Fibroblast of lung (primary cell): Measurements from ENCODE around the gene ZP1. TPM values are rescaled to one million over a fixed set of nuclear protein-coding genes. Genes with fewer than 3 reads are reported as not detected.

Source experiments
- DNase-seq, 2 donors: peaks; one replicate each; pipeline versions ENCODE4 v3.0.0 to v3.0.0-alpha.2; 2010; ENCODE audit warnings: low read depth in 2 of 2
- H2AFZ ChIP-seq: 2 replicates; pipeline ENCODE4 v1.5.1; 2012; ENCODE audit warnings: low read length, control low read depth, inconsistent platforms
- H3K27ac ChIP-seq: 2 replicates; pipeline ENCODE4 v1.5.1; 2011; ENCODE audit warnings: low read length, control low read depth; ENCODE audit not compliant: insufficient read depth
- H3K27me3 ChIP-seq: 2 replicates; pipeline ENCODE4 v1.5.1; 2011; ENCODE audit warnings: mild to moderate bottlenecking, low read length; ENCODE audit not compliant: control insufficient read depth, insufficient read depth
- H3K36me3 ChIP-seq: 2 replicates; pipeline ENCODE4 v1.5.1; 2011; ENCODE audit warnings: low read length; ENCODE audit not compliant: control insufficient read depth, insufficient read depth
- H3K4me1 ChIP-seq: 2 replicates; pipeline ENCODE4 v1.5.1; 2011; ENCODE audit warnings: low read length; ENCODE audit not compliant: control insufficient read depth, insufficient read depth; ENCODE audit errors: extremely low read depth
- H3K4me2 ChIP-seq: 2 replicates; pipeline ENCODE4 v1.5.1; 2011; ENCODE audit warnings: low read length, control low read depth; ENCODE audit not compliant: insufficient read depth; ENCODE audit errors: extremely low read depth
- H3K4me3 ChIP-seq, 4 experiments: fragments of 200-600 bp in 1 of 4; sonication (generic) in 1 of 4; replicated peaks in 1 of 4; 2 replicates each; pipeline ENCODE4 v1.5.1; 2011 to 2016; ENCODE audit warnings: low read length in 4 of 4, low read depth in 3 of 4, mild to moderate bottlenecking in 3 of 4, control low read depth in 2 of 4, inconsistent platforms in 1 of 4, mixed read lengths in 1 of 4; ENCODE audit not compliant: insufficient read depth in 1 of 4; ENCODE audit errors: control extremely low read depth in 1 of 4
- H3K79me2 ChIP-seq: 2 replicates; pipeline ENCODE4 v1.5.1; 2012; ENCODE audit warnings: mild to moderate bottlenecking, low read length, inconsistent platforms; ENCODE audit not compliant: control insufficient read depth, insufficient read depth
- H3K9ac ChIP-seq: 2 replicates; pipeline ENCODE4 v1.5.1; 2011; ENCODE audit warnings: mild to moderate bottlenecking, low read length, control low read depth; ENCODE audit not compliant: insufficient read depth
- H3K9me3 ChIP-seq: 2 replicates; pipeline ENCODE4 v1.5.1; 2012; ENCODE audit warnings: low read depth, low read length; ENCODE audit not compliant: control insufficient read depth, insufficient read depth
- H4K20me1 ChIP-seq: 2 replicates; pipeline ENCODE4 v1.5.1; 2011; ENCODE audit warnings: low read length; ENCODE audit not compliant: control insufficient read depth, insufficient read depth; ENCODE audit errors: extremely low read depth
- CTCF ChIP-seq, 2 donors: IDR thresholded peaks in 1 of 2; conservative IDR thresholded peaks in 1 of 2; 1 replicate in 1 of 2; 2 replicates in 1 of 2; pipeline ENCODE4 v1.5.1; 2011 to 2012; ENCODE audit warnings: low read length in 2 of 2, control low read depth in 1 of 2, inconsistent platforms in 1 of 2, low read depth in 1 of 2, mild to moderate bottlenecking in 1 of 2
- EZH2 ChIP-seq: IDR thresholded peaks from 2 replicates; pipeline ENCODE4 v1.5.1; 2012; ENCODE audit warnings: low read length, control low read depth, mild to moderate bottlenecking; ENCODE audit errors: missing control alignments
- polyA plus RNA-seq, 2 donors: library from polyadenylated mRNA; depleted of rRNA in 1 of 2; stranded (reverse) in 1 of 2; unstranded in 1 of 2; fragments of >200 nt; gene quantifications; 2 replicates each; pipeline ENCODE4 v1.2.1, GENCODE V29; 2011 to 2012; ENCODE audit warnings: missing spikeins in 1 of 2
- total RNA-seq: library from RNA; depleted of rRNA; stranded (reverse); fragments of >200 nt; gene quantifications from 2 replicates; pipeline ENCODE4 v1.2.1, GENCODE V29; 2014

Gene ZP1
- total and polyA plus RNA-seq, 2 donors (not counting 1 experiment from before 2014, with no cell fraction given): 0.62 TPM; not detected in 1

- peaks cover 22% of the 10 kb centered on the region for H3K79me2 ChIP-seq
- H3K36me3 ChIP-seq: peaks cover 14% of the 10 kb centered on the region
- TF ChIP-seq EZH2 (no peak), CTCF (conservative IDR thresholded peaks at IDR 0.05 in 1 of 2, IDR thresholded peaks at IDR 0.05 in 1 of 2; ENCODE audit: low read depth in 1 of 2, low read length in 2 of 2) (no peak)
- peaks cover 6% of the 10 kb centered on the region for H3K4me1 ChIP-seq
- no peak for DNase-seq
- H3K4me2 ChIP-seq: no peak overlapping the region
- no peak overlapping the region for H3K4me3 ChIP-seq
- H3K27ac ChIP-seq: no peak overlapping the region
- H3K27me3 ChIP-seq: no peaks in the 10 kb centered on the region
- H3K9ac ChIP-seq: no peak overlapping the region
- H3K9me3 ChIP-seq: no peaks in the 10 kb centered on the region
- no peaks in the 10 kb centered on the region for H4K20me1 ChIP-seq
- no peak overlapping the region for H2AFZ ChIP-seq
Observed at GRCh38 chr11:60848714-60849151, 18.6 kb upstream of the ZP1 start.

GRCh38 chr11:60849641-60850520 is 17.5 kb upstream of the ZP1 start:
- H3K27ac ChIP-seq: no peak overlapping the region
- no peaks in the 10 kb centered on the region for H4K20me1 ChIP-seq
- TF ChIP-seq CTCF (conservative IDR thresholded peaks at IDR 0.05 in 1 of 2, IDR thresholded peaks at IDR 0.05 in 1 of 2; ENCODE audit: low read depth in 1 of 2, low read length in 2 of 2) (no peak), EZH2 (no peak)
- H3K9ac ChIP-seq: no peak overlapping the region
- peaks cover 2% of the 10 kb centered on the region for H3K4me1 ChIP-seq
- H3K79me2 ChIP-seq: peaks cover 11% of the 10 kb centered on the region
- H3K27me3 ChIP-seq: no peaks in the 10 kb centered on the region
- H3K4me3 ChIP-seq: no peak overlapping the region
- no peak for DNase-seq
- no peaks in the 10 kb centered on the region for H3K9me3 ChIP-seq
- H3K36me3 ChIP-seq: peaks cover 14% of the 10 kb centered on the region
- no peak overlapping the region for H2AFZ ChIP-seq
- H3K4me2 ChIP-seq: no peak overlapping the region

- H3K4me2 ChIP-seq: no peak overlapping the region
- peaks cover 14% of the 10 kb centered on the region for H3K36me3 ChIP-seq
- no peak overlapping the region for H2AFZ ChIP-seq
- H3K27me3 ChIP-seq: no peaks in the 10 kb centered on the region
- H3K9me3 ChIP-seq: no peaks in the 10 kb centered on the region
- TF ChIP-seq EZH2 (no peak), CTCF (conservative IDR thresholded peaks at IDR 0.05 in 1 of 2, IDR thresholded peaks at IDR 0.05 in 1 of 2; ENCODE audit: low read depth in 1 of 2, low read length in 2 of 2) (no peak)
- no peaks in the 10 kb centered on the region for H3K79me2 ChIP-seq
- no peak overlapping the region for H3K9ac ChIP-seq
- no peak overlapping the region for H3K4me3 ChIP-seq
- no peaks in the 10 kb centered on the region for H3K4me1 ChIP-seq
- no peak overlapping the region for H3K27ac ChIP-seq
- no peak for DNase-seq
- H4K20me1 ChIP-seq: no peaks in the 10 kb centered on the region
Observed at GRCh38 chr11:60851327-60852104, 15.8 kb upstream of the ZP1 start.
